ENCODE measurements around the gene PRKCH. TPM values are rescaled to one million over a fixed set of nuclear protein-coding genes. Genes with fewer than 3 reads are reported as not detected.

Gene PRKCH
- total RNA-seq, 1 experiment from 2014 or later: 5.2 TPM

GRCh38 chr14:61468063-61468825 lies 146.9 kb downstream of the PRKCH start:
- H3K9ac ChIP-seq (ENCODE audit: extremely low read depth, insufficient read length, low read length): no peak overlapping the region
- no peak overlapping the region for H4K5ac ChIP-seq (ENCODE audit: insufficient read length, low read depth, low read length)
- no peak overlapping the region for H2BK15ac ChIP-seq (ENCODE audit: low read depth, low read length)
- no peak overlapping the region for H2AK5ac ChIP-seq (ENCODE audit: insufficient read length, low read length)
- Mint-ChIP-seq H3K9me3 (peaks cover 0 to 9% of the 10 kb centered on the region in 2 experiments; a peak in 3 of 5 replicates), H3K4me3 (no peak overlapping the region), H3K27me3 (ENCODE audit: low read depth) (no peaks in the 10 kb centered on the region; the same call in 1 of the 2 replicates), H3K27ac (no peak overlapping the region; a peak in 1 of 7 replicates), H3K36me3 (ENCODE audit: insufficient read depth in 1 of 3, low read depth in 3 of 3) (peaks cover 0 to 9% (median 0%) of the 10 kb centered on the region in 3 experiments; a peak in 2 of 7 replicates), H3K4me1 (peaks cover 58 to 59% of the 10 kb centered on the region in 2 experiments)
- H3K79me1 ChIP-seq (ENCODE audit: insufficient read depth, low read depth, low read length, poor library complexity, severe bottlenecking): no peaks in the 10 kb centered on the region
- DNase-seq: no peak
- H3K9me3 ChIP-seq (ENCODE audit: control insufficient read depth, low read depth, low read length): no peaks in the 10 kb centered on the region
- H2BK20ac ChIP-seq (ENCODE audit: low read depth, low read length, poor library complexity, severe bottlenecking): no peak overlapping the region
- no peak overlapping the region for H2BK12ac ChIP-seq (ENCODE audit: insufficient read length, low read depth, low read length)
- no peak overlapping the region for H4K91ac ChIP-seq (ENCODE audit: insufficient read length, low read depth, low read length)
- peaks cover 10% of the 10 kb centered on the region; the same call in 1 of the 2 replicates for H3K4me1 ChIP-seq (ENCODE audit: insufficient read depth, low read length)
- no peaks in the 10 kb centered on the region for H3K27me3 ChIP-seq (ENCODE audit: insufficient read depth, low read length)
- no peak overlapping the region for H4K8ac ChIP-seq (replicated peaks; ENCODE audit: insufficient read length, low read depth, low read length)
- no peak overlapping the region for H3K23ac ChIP-seq (ENCODE audit: insufficient read length, low read depth, low read length)
- no peak overlapping the region for H3K27ac ChIP-seq (ENCODE audit: insufficient read length, low read depth, low read length)
- no peak overlapping the region for H3K56ac ChIP-seq (ENCODE audit: insufficient read length, low read depth, low read length)
- no peak overlapping the region for H2AFZ ChIP-seq (ENCODE audit: low read length)
- no peak overlapping the region for H3K4me2 ChIP-seq (ENCODE audit: insufficient read depth, insufficient read length, low read length)
- TF ChIP-seq CTCF (conservative IDR thresholded peaks at IDR 0.05): no peak
- WGBS (ENCODE audit: extremely low coverage, insufficient read length, low lambda C conversion rate): no CpG with 5 or more reads among the region's 7 CpGs
- peaks cover 2% of the 10 kb centered on the region for H3K23me2 ChIP-seq (ENCODE audit: insufficient read length, low read depth, low read length, poor library complexity, severe bottlenecking)
- no peak overlapping the region for H2BK120ac ChIP-seq (ENCODE audit: low read depth, low read length, poor library complexity, severe bottlenecking)
- no peak overlapping the region for H3T11ph ChIP-seq (ENCODE audit: low read length)
- no peak overlapping the region for H3K18ac ChIP-seq (ENCODE audit: insufficient read length, low read depth, low read length)
- H2BK5ac ChIP-seq (ENCODE audit: insufficient read length, low read length): no peak overlapping the region
- H4K20me1 ChIP-seq (ENCODE audit: control insufficient read depth, insufficient read depth, insufficient read length): no peaks in the 10 kb centered on the region
- no peak overlapping the region for H3K4ac ChIP-seq (ENCODE audit: low read depth, low read length)
- no peaks in the 10 kb centered on the region for H3K79me2 ChIP-seq (ENCODE audit: insufficient read depth, low read length)
- no peak overlapping the region for H3K14ac ChIP-seq (ENCODE audit: insufficient read depth, low read length)
